ENCODE data around the gene PCDHGC5.

Gene PCDHGC5

GRCh38 chr5:141532726-141533125, 43.8 kb downstream of the PCDHGC5 start (continued):
- TF ChIP-seq PPARA (CRISPR knock-in tag; IDR thresholded peaks at IDR 0.05; ENCODE audit: borderline replicate concordance) (no peak), PATZ1 (CRISPR knock-in tag; IDR thresholded peaks at IDR 0.05; ENCODE audit: borderline replicate concordance) (no peak), GLIS3 (CRISPR knock-in tag; IDR thresholded peaks at IDR 0.05) (no peak), ZFP3 (CRISPR knock-in tag; IDR thresholded peaks at IDR 0.05) (no peak)

GRCh38 chr5:141533897-141534296, 45.0 kb downstream of the PCDHGC5 start:
- ATAC-seq = peak; percentile 48
- no peak for TF ChIP-seq GLIS3 (CRISPR knock-in tag; IDR thresholded peaks at IDR 0.05)
- TF ChIP-seq TCF4 (CRISPR knock-in tag; IDR thresholded peaks at IDR 0.05; ENCODE audit: borderline replicate concordance) = no peak
- no peak for TF ChIP-seq CSDC2 (CRISPR knock-in tag; IDR thresholded peaks at IDR 0.05)
- no peak for TF ChIP-seq CSRNP3 (CRISPR knock-in tag; IDR thresholded peaks at IDR 0.05)
- TF ChIP-seq OSR1 (CRISPR knock-in tag; IDR thresholded peaks at IDR 0.05) = no peak
- TF ChIP-seq ZNF565 (CRISPR knock-in tag; conservative IDR thresholded peaks at IDR 0.05; ENCODE audit: low read depth) = no peak
- no peak for TF ChIP-seq ZFP30 (CRISPR knock-in tag; IDR thresholded peaks at IDR 0.05)
- no peak for TF ChIP-seq RARB (CRISPR knock-in tag; IDR thresholded peaks at IDR 0.05)
- TF ChIP-seq ARNTL (CRISPR knock-in tag; IDR thresholded peaks at IDR 0.05; ENCODE audit: borderline replicate concordance, low read depth) = no peak

GRCh38 chr5:141534492-141535213, 45.8 kb downstream of the PCDHGC5 start:
- peak; percentile 66; the same call in 1 of the 2 replicates for TF ChIP-seq TCF4 (CRISPR knock-in tag; IDR thresholded peaks at IDR 0.05; ENCODE audit: borderline replicate concordance)
- TF ChIP-seq ZNF70 (CRISPR knock-in tag; IDR thresholded peaks at IDR 0.05) = peak; percentile 83
- no peak for TF ChIP-seq ARNTL (CRISPR knock-in tag; IDR thresholded peaks at IDR 0.05; ENCODE audit: borderline replicate concordance, low read depth)
- TF ChIP-seq CSRNP3 (CRISPR knock-in tag; IDR thresholded peaks at IDR 0.05) = no peak

More at GRCh38 chr5:141534492-141535213, 45.8 kb downstream of the PCDHGC5 start:
- ATAC-seq = peak; percentile 85

All from SK-N-SH treated with all-trans-retinoic acid at 6 μM for 48 hours (cell line).